ENCODE data around the gene GSTT2B.
"Not testable (repeated sequence)": the region's sequence is repeated elsewhere in the genome, so short reads cannot be mapped to it uniquely, and the experiment has no call there.

Gene GSTT2B

GRCh38 chr22:24006207-24006913, 45.4 kb upstream of the GSTT2B start:
- DNase-seq (ENCODE audit: low read depth): no peak
- H3K4me3 ChIP-seq (ENCODE audit: low read depth, low read length): no peak overlapping the region

DNA sequence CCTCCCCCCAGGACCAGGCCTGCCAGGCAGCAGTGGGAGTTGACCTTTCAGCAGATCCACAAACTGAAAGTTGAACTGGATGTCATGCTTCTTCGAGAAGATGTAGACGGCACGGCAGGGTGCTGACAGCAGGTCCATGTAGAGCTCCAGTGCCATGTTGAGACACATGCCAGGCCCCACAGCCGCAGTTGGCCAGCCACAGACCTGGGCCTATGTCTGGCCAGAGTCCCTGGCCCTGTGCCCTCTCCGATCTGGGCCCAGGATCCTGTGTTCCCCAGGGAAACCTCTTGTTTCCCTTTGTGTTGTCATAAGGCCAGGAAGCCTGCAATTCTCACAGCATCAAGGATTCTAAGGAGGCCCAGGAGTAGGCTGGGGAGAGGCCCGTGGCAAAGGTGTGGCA, 44.2 kb upstream of the GSTT2B start, which contains the start of gene GSTT4:
Gene GSTT4, minus strand, starts transcription at position 253 of the 400 bp plus-strand sequence. Its CDS starts 97 bp downstream, at position 156.
- DNase-seq (ENCODE audit: low read depth): peak; percentile 27
- H3K4me3 ChIP-seq (ENCODE audit: low read depth, low read length): no peak within 1 kb of the TSS
- no peak for TF ChIP-seq CTCF (conservative IDR thresholded peaks at IDR 0.05; ENCODE audit: low read depth, low read length)

More at GRCh38 chr22:24006207-24006913, 45.4 kb upstream of the GSTT2B start:
- no peak for TF ChIP-seq CTCF (conservative IDR thresholded peaks at IDR 0.05; ENCODE audit: low read depth, low read length)

GRCh38 chr22:24003887-24004286, 42.9 kb upstream of the GSTT2B start:
- H3K4me3 ChIP-seq (ENCODE audit: low read depth, low read length): no peak overlapping the region
- no peak for DNase-seq (ENCODE audit: low read depth)
- TF ChIP-seq CTCF (conservative IDR thresholded peaks at IDR 0.05; ENCODE audit: low read depth, low read length): no peak

GRCh38 chr22:24002851-24003250, 41.9 kb upstream of the GSTT2B start:
- TF ChIP-seq CTCF (conservative IDR thresholded peaks at IDR 0.05; ENCODE audit: low read depth, low read length): no peak
- no peak for DNase-seq (ENCODE audit: low read depth)
- no peak overlapping the region for H3K4me3 ChIP-seq (ENCODE audit: low read depth, low read length)

- no peak for DNase-seq (ENCODE audit: low read depth)
- no peak for TF ChIP-seq CTCF (conservative IDR thresholded peaks at IDR 0.05; ENCODE audit: low read depth, low read length)
These were observed 41.3 kb upstream of the GSTT2B start for GRCh38 chr22:24002272-24002671.

DNA sequence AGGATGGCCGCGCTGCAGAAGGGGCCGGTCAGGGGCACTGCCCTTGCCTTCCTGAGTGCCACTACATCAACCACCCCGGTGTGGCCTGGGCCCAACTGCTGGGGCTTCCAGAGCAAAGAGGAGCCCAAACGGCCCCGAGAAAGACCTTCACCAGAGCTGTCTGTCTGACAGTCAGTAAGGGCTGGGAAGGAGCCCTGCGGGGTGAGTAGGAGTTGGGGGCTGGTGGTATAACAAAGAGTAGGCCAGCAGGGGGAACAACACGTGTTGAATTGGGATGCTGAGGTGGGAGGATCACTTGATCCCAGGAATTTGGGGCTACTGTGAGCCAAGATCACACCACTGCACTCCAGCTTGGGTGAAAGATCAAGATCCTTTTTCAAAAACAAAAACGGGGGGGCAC, 40.3 kb upstream of the GSTT2B start:
- no peak for DNase-seq (ENCODE audit: low read depth)
- no peak for TF ChIP-seq CTCF (conservative IDR thresholded peaks at IDR 0.05; ENCODE audit: low read depth, low read length)
- H3K4me3 ChIP-seq (ENCODE audit: low read depth, low read length): no peak overlapping the region

More at GRCh38 chr22:24002272-24002671, 41.3 kb upstream of the GSTT2B start:
- no peak overlapping the region for H3K4me3 ChIP-seq (ENCODE audit: low read depth, low read length)

DNA sequence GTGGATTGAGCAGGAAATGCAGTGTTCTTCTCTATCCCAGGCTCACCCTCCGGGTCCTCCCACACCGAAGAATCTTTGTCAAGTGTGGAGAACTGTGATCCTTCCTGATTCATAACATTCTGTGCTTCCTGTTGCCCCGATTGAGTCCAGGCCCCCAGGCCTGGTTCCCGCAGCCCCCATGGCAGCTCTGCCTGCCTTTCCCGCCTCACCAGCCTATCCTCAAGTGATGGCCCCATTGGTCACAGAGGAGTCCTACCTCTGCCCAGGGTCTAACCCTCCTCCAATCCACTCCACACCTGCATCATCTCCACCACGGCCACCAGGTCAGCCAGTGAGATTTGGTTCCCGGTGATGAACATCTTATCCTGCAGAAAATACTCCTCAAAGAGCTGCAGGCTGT, 38.8 kb upstream of the GSTT2B start:
- not testable (repeated sequence) for H3K4me3 ChIP-seq (ENCODE audit: low read depth, low read length); DNase-seq (ENCODE audit: low read depth)
